NCI-H1105 (cell line): ENCODE results near the gene HDAC4.
A peak's percentile ranks its signal among the peaks of the same experiment; 100 is the strongest.

Experiments used
- DNase-seq: peaks from one replicate; lab custom pipeline; 2025; lab: John Stamatoyannopoulos, UW

HDAC4 gene

DNA sequence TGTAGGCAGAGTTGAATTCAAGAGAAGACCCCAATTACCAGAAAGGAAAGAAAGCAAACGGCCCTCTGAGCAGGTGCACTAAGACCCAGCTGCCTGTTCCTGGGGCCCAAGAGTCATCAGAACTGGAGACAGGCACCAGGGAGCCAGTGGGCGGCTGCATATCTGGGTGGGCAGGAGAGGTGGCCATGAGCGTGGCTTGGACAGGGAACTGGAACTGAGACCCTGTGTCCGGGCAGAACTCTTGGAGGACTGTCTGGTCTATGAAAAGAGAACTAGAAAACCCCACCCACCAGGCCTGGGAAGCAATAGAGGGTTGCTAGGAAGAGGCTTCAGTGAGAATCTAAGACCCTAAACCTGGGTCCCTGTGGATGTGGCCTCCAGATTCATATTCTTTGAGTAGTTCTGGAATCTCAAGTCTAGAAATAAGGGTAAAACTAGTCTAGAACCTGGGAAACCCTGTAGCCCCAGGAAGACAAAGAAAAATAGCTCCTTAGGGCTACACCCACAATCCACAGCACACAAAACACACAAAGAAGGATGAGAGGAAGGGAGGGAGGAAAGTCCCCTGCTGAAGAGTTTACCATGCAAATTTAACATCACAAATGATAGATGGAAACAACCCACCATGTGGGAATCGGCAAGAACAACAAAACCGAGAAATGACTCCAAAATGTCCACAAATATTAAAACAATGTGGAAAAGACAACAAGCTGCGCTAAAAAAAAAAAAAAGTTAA is 147.0 kb downstream of the HDAC4 start:
- no peak for DNase-seq

DNA sequence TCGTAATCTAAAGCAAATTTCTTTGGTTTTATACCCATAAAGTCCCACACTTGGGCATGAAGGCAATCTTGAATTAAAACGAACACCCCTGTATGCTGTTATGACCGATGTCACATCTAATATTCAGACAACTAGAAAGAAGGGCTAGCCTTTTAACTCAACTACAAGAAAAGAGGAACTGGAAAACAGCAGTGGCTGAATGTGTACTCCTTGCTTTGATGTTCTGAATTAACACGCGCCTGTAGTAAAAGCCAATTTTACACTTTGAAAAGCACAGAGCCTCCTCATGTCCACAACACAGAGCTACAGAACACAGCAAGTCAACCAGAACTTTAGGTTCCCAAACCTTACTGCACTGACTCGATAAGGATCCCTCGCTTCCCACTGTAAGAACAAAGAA is 147.6 kb downstream of the HDAC4 start:
- no peak for DNase-seq

DNA sequence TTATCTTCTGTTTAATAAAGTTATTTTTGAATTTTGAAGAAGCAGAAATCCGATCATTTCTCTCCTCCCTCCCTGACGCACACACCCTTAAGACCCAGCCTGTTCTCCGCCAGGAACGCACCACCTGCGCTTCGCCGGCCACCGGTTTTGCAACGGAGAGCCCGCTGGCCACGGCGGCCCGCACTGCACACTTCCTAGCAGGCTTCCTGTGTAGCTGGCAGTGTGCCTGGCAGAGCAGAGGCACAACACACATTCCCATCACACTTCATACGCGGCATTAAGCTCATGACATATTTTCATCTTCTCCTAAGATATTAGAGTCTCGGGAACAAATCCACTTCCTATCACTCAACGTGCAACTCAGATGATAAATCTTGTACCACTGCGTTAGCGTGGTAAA is 148.0 kb downstream of the HDAC4 start:
- no peak for DNase-seq

DNA sequence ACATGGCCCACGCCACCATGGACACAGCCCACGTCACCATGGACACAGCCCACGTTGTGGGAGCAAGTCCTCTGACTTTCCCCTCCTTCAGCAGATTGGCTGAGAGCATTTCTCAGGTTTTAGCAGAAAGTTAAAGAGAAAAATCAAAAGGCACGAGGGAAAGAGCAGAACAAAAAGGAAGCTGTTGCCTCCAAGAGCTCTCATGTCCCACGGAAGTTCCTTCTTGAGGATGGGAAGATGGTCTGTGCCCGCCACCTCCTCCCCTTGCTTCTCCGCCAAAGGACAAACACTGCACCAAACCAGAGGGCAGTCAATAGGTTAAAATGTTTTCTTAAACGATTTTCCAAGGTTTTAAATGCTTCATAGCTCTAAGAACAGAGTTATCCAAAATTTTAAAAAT is 148.4 kb downstream of the HDAC4 start:
- DNase-seq: no peak

DNA sequence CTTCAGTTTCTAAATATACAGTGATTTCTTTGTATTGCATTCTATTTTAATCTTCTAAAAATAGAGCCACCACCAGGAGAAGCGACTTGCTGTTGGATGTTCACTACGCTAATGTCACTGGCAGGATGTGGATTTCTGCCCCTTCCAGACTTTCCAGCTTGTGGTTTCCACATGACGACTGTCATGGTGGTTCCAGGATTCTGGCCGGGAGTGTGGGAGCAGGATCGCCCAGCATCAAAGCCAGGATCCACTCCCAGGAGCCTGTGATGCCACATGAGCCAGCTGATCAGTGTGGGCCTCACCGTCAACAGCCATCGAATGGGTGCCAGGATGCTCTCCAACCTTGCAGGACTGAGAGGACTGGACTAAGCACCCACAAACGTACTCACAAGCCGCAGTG is 148.8 kb downstream of the HDAC4 start:
- DNase-seq: no peak

DNA sequence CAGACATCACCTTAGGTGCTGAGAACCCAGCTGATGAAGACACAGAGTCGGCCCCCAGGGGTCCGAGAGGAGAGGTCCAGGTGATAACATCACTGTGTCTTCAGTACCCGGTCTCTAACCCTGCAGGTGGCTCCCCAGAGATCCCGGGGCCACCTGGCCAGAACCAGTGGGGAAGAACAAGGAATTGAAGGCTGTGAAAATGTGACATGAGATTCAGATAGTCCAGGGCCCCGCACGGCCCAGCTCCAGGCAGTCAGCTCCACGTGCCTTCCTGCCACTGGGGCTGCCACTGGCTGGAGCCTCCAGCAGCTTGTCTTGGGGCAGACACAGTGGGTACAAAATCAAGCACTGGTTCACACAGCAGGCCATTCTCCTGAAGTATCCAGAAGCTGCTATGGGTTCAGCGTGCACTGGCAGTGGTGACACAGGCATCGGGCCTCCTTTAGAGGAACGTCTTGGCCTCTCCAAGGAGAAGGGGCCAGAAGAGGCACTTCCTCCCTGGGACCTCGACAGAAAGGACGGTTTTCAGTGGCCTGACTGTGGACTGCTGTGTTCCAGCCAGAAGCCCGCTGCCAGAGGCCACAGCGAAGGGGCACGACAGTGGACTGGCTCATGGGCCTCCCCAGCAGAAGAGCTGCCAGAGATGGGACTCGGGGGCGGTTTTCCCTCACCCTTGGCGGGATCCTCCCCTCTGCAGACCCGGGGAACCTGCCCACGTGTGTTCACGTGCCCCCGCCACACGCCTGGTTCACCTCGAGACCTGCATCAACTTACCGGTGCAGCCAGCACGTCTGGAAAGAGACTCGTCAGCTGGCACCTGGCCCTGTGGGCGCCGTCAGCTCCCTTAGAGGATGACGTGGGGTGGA is 150.4 kb downstream of the HDAC4 start:
- no peak for DNase-seq

DNA sequence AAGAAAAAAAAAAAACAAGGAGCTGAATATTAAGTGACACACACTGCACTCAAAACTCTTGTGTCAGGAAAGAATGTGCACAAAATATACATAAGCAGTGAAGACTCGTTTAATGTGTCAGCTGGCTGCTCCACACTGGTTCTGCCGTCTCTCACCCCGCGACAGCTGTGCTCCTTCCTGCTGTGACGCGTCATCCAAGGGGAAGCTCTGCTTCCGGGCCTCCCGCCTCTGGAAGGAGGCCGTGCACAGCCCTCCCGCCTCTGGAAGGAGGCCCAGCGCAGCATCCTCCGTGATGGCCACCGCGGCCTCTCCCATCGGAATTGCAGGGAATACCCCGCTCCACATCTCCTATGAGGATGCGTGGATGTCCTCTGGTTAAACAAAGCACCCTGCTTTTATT is 151.0 kb downstream of the HDAC4 start:
- no peak for DNase-seq

DNA sequence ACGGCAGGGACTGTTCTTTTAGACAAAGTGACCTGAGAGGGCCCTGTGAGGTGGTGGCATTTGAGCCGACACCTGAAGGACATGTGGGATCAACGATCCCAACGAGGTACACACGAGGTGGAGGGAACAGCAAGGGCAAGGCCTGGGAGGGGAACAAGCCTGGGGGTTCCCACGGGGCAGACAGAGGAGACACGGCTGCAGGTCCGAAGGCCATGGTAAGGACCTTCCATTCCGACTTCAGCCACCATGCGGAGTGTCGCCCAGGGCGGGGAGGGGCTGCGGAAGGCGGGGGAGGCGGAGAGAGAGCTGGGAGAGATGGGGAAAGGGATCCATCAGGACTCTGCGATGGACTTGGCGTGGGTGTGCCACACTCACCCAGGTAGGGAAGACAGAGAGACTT is 151.8 kb downstream of the HDAC4 start:
- no peak for DNase-seq

DNA sequence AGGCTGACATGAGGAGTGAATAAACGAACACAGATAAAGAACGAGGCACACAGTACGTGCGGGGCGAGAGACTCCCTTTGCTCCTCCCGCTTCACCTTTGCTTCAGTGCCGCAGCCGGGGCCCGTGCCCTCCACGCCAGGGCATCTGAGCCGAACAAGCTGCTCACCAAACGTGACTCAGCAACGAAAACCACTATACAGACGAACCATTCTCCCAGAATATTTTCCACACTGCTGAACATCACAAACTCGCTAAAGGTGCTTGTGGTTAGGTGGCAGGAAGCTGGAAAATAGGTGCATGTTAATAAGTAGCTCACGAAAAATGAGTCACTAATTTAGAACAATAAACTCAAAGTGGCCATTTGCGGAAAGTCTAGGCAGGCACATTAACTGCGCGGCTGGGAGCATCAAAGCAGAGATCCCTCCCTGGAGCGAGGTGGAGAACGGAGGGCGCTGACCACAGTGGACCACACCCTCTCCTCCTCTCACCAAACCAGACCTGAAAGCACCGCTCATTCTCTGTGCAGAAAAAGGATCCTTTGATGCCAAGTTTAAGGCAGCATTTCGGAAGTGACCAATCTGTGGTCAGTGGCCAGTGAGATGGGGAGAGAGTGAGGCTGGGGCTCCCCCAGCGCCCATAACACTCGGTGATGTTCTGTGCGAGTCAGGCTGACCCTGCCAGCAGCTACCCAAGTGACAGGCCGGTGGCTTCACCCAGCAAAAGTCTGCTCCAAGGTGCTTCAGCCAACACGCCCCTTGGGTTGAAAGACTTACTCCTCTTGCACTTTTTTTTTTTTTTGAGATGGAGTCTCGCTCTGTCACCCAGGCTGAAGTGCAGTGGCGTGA is 153.2 kb downstream of the HDAC4 start:
- DNase-seq: no peak

DNA sequence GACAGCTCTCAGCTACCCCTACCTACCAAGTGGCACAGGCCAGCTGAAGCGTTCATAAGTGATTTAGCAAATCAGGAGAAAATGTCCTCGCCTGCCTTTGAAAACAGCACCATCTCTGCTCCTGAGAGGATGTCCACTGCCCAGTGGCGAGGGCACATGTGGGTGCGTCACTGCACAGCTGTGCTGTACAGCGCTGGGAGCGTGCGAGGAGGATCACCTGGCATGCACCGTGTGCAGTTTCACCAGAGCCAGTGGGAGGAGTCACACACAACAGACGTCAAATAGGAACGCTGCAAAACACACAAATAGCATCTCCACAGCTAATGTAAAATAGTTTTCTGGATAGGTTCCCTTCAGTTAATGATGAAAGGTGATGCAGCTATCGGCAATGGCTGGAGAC is 154.1 kb downstream of the HDAC4 start:
- DNase-seq: peak; percentile 64

DNA sequence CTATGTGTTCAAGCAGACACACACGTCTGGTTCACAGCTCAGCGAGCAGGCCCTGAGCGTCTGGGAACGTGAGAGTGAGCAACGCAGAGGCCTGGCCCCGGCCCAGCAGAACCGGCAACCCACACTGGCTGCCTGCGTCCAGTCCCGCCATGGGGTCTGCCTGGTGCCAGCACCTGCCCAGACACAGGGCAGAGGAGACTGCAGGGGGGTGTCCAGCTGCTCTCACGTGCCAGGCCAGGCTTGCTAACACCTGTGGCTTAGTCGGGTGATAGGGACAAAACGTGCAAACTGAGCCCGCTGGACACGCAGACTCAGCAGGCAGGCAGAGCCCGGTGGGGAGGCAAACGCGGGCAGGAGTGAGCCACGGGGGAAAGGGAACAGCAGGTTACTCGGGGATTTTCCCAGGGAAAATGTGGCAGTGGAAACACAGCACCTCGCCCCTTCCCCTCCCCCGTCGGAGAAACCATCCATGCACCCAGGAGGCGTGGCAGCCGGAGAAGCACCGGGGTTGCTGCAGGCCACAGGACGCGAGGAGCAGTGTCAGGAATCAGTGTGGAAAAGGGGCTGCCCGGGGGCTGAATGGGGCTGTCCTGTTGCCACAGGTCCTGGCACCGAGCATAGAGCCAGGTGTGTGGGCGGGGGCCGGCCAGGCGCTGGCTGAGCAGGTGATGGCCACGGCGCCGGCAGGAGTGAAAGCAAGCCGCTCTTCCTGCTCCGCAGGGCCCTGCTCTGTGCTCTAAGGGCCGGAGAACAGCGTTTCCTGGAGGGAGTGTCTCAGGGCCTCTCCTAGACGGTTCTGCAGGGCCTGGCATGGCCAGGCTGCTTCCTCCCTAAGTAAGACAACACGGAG is 154.7 kb downstream of the HDAC4 start:
- peak; percentile 41 for DNase-seq

DNA sequence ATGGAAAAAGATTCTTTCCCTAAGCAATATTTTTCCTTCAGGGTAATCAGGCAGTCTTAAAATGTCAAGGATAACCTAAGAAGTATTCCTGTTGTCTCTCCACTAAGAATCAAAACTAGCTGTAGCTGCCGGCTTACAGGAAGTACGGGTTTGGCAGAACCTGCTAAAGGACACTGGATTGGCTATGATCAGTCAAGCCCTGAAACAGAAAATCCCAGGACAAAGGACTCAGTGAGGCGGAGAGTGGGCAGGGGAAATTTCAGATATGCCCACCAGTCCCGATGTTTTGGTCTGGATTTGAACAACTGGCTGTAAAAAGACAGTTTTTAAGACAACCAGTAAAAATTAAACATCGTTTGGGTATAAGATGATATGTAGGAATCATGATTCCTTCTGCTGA is 155.7 kb downstream of the HDAC4 start:
- DNase-seq: no peak

DNA sequence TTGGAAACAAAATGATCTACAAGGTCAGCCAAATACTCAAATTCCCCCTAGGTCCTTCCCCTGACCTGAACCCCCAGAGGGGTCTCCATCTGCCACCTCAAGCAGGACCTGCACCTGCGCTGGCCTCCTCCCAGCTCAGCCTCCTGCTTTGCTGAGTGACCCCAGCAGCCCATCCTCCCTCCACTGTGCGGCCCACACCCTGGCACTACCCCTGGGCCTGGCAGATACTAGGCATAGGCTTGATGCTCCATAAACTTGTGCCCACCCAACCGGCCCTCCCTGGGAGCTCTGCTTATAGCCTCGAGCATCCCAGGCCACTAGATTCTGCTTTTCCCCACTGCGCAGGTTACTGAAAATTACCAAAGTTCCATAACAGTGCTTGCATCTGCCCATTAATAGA is 156.2 kb downstream of the HDAC4 start:
- no peak for DNase-seq

DNA sequence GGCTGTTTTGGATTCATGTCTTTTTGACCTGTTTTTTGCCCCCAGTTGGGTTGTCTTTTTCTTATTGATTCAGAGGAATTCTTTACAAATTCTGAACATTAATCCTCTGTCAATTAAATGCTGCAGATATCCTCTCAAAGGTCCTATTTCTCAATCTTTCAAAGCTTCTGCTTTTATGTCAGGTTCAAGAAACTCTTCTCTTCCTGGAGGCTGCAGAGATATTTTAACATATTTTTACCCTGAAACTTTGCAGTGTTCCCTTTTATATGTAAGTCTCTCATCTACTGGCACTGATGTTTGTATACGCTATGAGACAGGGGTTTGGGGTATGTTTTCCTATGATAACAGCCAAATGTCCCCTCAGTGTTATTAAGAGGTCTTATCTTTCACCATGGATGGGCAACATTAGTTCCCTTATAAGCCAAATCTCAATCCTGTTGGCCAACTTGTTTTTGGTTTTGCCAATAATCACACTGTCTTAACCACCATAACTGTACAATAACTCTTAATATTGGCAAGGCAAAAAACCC is 159.3 kb downstream of the HDAC4 start:
- DNase-seq: no peak

DNA sequence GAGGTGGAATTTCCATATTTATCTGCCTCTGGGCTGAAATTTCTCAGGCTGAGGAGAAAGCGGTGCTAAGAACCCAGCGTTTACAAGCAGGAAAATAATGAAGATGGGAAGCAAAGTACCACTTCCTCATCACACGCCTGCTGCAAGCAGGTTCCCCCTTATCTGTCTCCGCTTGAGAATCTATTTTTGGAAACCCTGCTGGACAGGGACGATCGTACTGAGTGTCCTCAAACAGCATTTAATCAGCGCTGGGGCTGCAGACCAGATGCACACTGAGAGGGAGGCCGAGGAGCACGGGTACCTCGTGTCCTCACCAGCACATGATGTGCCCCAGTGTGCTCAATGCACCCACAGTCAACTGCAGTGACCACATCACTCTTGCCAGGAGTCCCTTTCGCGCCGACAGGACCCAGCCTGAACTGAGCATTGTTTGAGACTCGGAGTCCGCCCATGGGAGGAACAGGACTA is 160.4 kb downstream of the HDAC4 start:
- DNase-seq: no peak

DNA sequence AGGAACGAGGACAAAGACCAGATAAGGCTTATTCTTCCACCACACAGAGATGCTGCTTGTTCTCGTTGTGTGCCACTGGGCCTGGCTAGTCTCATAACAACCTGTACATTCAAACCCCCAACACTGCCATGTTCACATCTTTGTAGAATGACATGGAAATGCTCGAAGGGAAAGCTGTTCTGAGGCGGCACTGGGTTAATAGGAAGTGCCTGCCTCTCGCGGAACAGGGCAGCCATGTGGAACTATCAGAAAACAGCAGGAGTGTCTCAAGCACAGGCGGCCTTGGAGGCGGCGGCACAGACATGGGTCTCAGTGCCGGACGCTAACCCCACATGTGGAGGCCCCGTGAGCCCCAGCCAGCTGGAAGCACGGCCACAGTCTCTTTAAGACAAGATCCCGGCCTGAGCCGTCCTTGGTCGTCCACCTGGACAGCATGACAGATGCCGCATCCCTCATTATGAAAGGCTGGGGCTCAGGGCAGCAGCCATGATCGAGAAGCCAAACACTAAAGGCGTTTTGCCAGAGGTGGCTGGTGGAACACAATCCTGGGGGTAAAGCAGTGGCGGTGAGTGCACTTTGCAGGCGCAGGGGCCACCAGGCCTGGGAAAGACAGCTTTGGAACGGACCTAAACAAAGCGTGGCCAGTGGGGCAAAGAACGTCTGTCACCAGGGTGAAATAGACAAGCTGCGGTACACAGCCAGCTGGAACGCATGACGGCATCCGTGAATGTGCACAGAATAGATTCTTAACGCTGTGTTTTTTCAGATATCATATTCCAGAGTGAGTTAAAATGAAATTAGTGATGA is 161.0 kb downstream of the HDAC4 start:
- DNase-seq: no peak

DNA sequence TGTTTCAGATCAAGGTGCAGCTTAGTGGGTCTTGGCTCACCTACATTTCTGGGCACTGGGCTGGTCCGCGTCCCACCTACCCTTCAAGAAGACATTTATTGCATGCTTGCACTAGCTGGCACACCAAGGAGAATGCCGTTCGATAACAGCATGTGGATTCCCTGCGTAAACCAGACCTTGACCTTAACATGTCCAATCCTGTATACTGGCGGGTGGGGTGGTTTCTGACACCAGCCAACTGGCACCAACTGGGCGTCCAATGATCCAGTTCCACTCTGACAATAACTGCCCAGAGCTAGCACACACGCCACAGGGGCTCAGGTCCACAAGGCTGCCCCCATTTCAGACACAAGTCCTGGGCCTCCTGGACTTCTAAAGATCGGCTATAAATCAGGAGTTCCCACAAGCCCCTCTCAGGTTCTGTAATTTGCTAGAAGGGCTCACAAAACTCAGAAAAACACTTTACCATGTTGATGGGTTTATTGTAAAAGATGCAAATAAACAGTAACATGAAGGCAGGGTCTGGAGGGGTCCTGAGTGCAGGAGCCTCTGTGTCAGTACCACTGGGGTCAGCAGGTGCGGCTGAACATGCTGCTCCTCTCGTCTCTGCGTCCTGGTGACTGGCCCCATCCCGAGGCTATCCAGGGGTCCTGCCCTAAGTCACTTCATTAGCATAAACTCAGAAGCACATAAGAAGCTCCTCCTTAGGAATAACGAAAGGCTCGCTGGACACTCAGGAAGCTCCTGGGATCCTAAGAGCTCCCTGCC is 161.8 kb downstream of the HDAC4 start:
- no peak for DNase-seq

DNA sequence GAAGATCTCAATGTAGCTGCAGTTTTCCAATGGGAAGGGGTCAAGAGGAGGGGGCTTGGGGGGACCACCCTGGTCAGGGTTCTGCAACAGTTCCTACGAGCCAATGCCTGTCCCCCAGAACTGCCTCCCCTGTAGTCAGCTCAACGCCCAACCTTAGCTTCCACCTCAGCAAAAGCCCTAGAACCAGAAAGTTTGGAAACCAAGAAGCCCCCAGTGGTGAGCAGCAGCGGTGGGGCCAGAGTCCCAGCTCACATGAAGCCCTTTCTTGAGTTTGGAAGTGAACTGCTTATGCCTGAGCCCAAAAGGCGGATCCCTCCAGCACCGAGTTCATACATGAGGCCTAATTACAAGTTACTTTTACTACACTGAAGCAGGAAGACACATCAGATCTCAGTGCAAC is 162.4 kb downstream of the HDAC4 start:
- DNase-seq: no peak

DNA sequence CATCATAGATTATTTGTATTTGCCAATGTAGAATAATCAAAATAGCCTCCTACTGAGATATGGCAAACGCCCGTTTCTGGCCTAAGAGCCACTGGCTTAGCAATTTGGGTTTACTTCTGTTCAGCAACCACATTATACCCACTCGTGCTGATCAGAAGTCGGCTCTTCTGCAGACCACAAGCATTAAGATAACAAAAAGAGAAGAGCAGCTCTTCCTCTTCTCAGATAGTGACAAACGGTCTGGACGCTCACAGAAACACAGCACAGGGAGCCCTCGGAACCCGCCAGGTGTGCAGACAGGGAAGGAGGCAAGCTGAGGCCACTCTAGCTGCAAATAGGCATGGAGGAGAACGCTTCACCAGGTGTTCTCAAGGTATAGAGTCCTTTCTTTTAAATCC is 164.0 kb downstream of the HDAC4 start:
- DNase-seq: no peak
